Right hindlimb (tissue), 1 donor: ENCODE data around the gene ZYG11B.
"Not testable (repeated sequence)": the region's sequence is repeated elsewhere in the genome, so short reads cannot be mapped to it uniquely, and the experiment has no call there.

Experiments used
- DNase-seq: peaks from one replicate; pipeline ENCODE4 v3.0.0-alpha.2; 2018

ZYG11B gene

DNA sequence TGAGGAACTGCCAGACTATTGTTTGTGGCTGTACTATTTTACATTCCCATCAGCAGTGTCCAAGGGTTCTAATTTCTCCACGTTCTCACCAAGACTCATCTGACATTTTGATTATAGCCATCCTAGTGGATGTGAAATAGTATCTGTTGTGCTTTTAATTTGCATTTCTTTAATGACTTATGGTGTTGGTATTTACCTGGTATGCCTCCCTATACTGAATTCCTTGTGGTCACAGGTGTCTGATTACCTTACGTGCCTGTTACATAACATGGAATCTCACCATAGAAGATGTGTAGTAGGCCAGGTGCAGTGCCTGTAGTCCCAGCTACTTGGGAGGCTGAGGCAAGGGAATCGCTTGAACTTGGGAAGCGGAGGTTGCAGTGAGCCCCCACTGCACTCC lies 129.8 kb downstream of the ZYG11B start:
- DNase-seq = no peak

DNA sequence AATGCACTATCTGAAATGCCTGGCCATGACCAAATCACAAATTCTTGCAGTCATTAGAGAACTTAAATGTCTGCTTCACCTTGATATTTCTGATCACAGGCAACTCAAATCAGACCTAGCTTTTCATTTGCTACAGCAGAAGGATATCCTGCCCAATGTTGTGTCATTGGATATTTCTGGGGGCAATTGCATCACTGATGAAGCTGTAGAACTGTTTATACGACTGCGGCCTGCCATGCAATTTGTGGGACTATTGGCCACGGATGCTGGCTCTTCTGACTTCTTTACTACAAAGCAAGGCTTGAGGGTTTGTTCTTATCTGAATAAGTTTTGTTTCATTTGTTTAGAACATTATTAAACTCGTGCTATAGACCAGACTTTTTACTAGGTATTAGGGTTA lies 131.2 kb downstream of the ZYG11B start:
- DNase-seq = no peak

DNA sequence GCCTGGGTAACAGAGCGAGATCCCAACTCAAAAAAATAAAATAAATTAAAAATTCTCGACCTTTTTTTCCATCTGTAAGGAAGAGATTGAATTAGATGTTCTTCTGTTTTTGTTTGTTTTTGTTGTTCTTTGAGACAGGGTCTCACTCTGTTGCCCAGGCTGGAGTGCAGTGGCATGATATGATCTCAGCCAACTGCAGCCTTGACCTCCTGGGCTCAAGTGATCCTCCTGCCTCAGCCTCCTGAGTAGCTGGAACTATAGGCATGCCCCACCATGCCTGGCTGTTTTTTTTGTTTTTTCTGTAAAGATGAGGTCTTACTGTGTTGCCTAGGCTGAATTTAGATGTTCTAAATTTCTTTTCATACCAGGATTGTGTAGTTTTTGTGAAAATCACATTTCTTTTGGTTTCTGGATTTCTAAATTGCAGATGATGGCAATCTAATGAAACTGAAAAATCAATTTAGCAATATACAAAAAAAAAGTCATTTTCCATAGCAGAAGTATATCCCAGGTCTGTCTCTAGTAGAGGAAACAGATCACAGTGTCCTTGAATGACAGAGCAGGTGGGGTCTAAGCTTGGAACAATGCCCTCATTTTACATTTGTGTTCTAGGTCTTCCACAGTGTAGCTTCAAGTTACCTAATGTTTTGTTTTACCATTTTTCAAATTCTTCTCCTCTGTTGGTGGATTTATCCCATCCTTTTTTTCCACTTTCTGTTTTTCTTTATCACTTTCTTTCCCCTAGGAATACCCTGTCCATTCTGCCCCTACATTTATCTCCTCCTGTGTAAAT lies 136.6 kb downstream of the ZYG11B start:
- no peak for DNase-seq

DNA sequence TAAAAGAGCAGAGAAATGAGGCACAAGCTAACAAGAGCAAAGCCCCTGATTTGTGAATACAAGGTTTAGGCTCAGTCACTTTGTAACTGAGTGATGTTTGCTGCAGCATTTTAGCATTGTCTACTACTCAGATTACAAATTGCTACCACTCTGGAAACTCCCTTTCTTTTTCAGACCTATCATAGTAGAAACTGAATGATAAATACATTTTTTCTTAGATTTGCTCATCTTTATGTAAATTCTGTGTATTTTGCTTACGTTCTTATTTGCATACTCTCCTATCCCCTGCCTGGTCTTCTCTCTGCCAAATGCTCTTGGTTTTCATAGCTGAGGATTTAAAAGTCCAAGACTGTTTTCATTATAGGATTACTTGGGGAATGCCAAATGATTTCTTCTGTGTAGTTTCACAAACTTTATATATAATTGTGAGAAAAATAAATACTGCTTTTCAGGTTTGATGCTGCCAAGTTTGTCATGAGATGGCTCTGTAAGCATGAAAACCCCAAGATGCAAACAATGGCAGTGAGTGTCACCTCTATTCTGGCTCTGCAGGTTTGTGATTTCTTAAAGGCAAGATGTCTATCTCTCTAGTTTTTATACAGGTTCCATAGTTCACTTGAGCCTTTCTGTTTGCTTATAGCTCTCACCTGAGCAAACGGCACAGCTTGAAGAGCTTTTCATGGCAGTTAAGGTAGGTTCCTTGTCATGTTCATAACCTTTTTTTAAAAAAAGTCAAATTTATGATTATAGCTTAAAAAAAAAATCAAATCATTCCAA lies 141.0 kb downstream of the ZYG11B start:
- no peak for DNase-seq

DNA sequence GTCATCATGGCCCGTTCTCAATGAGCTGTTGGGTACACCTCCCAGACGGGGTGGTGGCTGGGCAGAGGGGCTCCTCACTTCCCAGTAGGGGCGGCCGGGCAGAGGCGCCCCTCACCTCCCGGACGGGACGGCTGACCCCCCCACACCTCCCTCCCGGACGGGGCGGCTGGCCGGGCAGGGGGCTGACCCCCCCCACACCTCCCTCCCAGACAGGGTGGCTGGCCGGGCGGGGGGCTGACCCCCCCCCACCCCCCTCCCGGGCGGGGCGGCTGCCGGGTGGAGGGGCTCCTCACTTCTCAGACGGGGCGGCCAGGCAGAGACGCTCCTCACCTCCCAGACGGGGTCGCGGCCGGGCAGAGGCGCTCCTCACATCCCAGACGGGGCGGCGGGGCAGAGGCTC lies 143.5 kb downstream of the ZYG11B start:
- not testable (repeated sequence) for DNase-seq

DNA sequence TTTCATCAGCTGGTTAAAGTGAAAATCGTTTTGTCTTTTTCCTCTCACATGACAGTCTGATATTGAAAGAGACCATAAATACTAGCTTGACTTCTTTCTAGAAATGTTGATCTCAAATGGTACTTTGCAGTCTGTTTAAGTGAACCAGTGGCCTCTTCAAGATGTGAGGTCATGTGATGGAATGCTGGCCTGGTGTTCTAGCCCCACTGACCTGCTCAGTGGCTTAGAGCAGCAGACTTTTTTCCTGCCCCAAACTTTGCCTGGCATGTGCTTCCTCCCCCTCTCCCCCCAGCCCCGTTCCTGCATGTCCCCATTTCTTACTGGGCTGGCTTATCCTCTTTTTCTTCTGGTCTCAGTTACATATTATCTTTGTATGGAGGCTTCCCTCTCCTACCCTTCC lies 150.6 kb downstream of the ZYG11B start:
- DNase-seq = no peak
